Inflammatory macrophage (primary cell): ENCODE data around the gene FMO2.
"Not testable (repeated sequence)": the region's sequence is repeated elsewhere in the genome, so short reads cannot be mapped to it uniquely, and the experiment has no call there.

Source experiments
- DNase-seq, 2 donors: peaks; one replicate each; pipeline ENCODE4 v3.0.0-alpha.2; 2020 to 2022

Gene FMO2

GRCh38 chr1:171221665-171222591 lies 36.8 kb downstream of the FMO2 start:
- DNase-seq: no peak

GRCh38 chr1:171222936-171223335 lies 37.8 kb downstream of the FMO2 start:
- DNase-seq: no peak

- DNase-seq: peak; percentile 16 to 36
Observed at GRCh38 chr1:171224257-171224656, 39.2 kb downstream of the FMO2 start.

- DNase-seq: peak; percentile 55 to 60
Observed at GRCh38 chr1:171226747-171227370, 41.8 kb downstream of the FMO2 start.

GRCh38 chr1:171231326-171231725 lies 46.2 kb downstream of the FMO2 start:
- no peak for DNase-seq

DNA sequence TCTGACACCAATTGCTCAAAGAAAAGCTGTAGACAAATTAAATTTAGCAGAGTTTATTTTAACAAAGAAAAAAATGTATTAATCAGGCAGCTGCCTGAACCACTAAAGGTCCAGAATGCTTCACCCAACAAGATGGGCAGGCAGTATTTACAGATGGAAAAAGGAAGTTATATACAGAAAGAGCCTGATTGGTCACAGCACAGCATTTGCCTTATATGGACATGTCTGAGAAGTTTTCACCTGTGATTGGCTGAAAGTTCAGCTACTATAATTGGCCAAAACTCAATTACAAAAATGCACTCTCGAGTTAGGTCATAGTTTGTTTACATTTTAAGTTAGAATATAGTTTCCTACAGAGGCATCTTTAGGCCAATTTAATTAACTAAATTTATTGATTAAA lies 48.1 kb downstream of the FMO2 start:
- DNase-seq: no peak

DNA sequence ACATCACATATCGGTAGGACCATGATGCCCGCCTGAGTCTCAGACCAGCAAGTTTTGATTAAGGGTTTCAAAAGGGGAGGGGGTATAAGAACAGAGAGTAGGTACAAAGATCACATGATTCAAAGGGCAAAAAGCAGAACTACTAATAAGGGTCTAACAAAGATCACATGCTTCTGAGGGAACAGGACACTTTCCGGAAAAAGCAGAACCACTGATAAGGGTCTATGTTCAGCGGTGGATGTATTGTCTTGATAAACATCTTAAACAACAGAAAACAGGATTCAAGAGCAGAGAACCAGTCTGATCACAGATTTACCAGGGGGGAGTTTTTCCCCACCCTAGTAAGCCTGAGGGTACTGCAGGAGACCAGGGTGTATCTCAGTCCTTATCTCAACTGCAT lies 51.1 kb downstream of the FMO2 start:
- not testable (repeated sequence) for DNase-seq

DNA sequence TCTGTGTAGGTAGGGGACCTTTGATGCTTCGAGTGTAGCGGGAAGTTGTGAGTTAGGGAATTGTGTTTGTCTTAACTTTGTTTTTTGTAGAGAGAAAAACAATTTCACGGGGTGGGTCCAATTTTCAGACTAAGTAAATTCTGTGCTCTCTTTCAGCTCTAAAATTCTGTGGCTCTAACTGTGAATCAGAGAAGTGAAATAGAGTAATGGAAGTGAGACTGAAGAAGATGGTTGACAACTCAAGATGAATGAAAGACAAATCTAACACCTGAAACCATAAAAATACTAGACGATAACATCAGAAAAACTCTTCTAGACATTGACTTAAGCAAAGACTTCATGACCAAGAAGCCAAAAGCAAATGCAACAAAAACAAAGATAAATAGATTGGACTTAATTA lies 58.8 kb downstream of the FMO2 start:
- DNase-seq: no peak

- DNase-seq: peak; percentile 30 to 48
Observed at GRCh38 chr1:171245458-171246064, 60.5 kb downstream of the FMO2 start.

DNA sequence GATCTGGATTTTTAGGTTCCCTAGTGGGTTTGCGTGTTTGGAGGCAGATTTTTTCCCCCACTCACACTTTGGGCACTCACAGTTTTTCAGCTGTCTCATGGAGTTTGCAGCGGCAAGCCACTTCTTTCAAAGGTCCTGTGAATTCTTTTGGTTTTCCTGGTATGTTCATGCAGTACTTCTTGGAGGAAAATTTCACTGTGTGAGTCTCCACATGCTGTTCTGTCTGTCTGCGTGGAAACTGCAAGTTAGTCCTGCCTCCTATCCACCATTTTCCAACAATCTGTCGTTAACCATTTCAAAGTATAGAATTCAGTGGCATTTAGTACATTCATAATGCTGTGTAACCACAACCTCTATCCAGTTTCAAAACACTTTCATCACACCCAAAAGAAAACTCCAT lies 62.4 kb downstream of the FMO2 start:
- no peak for DNase-seq

GRCh38 chr1:171248302-171248701 lies 63.2 kb downstream of the FMO2 start, which contains the start of gene FMO1:
TSS of gene FMO1 (plus strand) at chr1:171248494. CDS start at chr1:171258088, 9,594 bp downstream.
- DNase-seq: no peak

- DNase-seq: no peak
Observed at GRCh38 chr1:171248841-171249240, 63.7 kb downstream of the FMO2 start.

DNA sequence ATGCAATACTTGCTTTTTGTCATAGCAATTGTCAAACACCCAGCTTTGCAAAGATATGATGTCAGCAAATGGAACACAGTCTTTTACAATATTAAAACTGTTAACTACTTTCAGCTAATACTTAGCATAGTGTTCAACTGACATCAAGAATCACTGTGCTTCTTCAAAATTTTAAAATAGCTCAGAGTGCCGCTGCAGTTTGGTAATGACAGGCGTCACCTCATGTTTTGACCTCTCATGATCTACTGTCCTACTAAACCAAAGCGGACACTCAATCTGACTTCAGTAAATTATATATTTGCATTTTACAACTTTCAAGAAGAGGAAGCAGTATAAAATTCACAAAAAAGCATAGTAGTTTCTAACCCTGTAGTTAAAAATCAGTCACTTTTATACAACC lies 65.2 kb downstream of the FMO2 start:
- no peak for DNase-seq

- DNase-seq: peak in 1 of 2 donors; percentile 7
Observed at GRCh38 chr1:171251042-171251951, 66.2 kb downstream of the FMO2 start.

DNA sequence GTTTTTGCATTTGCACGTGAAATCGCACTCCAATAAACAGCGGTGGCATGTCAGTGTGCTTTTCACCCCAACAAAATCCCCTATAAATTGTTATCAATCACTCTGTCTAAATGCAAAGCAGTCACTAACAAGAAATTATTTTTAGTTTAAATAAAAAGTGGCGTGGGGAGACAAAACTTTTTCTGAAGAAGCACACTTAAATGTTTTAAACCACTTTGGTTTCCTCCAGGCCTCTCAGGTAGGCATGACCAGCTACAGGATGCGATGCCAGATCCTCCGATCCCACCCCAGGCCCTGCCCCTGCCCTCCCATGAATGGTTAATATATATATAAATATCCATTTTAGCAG lies 66.8 kb downstream of the FMO2 start:
- DNase-seq: no peak

GRCh38 chr1:171252482-171252881 lies 67.4 kb downstream of the FMO2 start:
- no peak for DNase-seq

- no peak for DNase-seq
Observed at GRCh38 chr1:171254859-171255258, 69.8 kb downstream of the FMO2 start.

- DNase-seq: no peak
Observed at GRCh38 chr1:171256940-171257606, 72.0 kb downstream of the FMO2 start.

- DNase-seq: no peak
Observed at GRCh38 chr1:171257607-171258076, 72.5 kb downstream of the FMO2 start.

DNA sequence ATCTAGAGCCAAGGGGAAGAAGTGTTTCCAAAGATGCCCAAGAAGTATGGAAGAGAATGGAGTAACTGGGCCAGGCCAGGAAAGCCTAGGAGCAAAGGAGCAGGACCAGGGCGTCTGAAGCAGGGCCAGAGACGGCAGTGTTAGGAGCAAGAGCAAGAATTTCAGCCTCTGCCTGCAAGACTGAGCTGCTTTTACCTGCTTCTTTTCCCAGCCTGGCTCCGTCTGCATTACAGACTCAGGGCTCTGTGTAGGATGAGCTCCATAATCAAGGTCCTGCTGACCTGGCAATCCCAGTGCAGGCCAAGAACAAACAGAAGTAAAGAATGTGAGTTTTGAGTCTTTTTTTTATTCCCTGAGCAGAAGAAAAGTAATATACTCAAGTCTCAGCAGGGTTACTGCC lies 73.3 kb downstream of the FMO2 start:
- no peak for DNase-seq

- no peak for DNase-seq
Observed at GRCh38 chr1:171258943-171259342, 73.8 kb downstream of the FMO2 start.
